Measurements from ENCODE around the gene AHI1.
"Not testable (repeated sequence)": the region's sequence is repeated elsewhere in the genome, so short reads cannot be mapped to it uniquely, and the experiment has no call there.

Gene AHI1

GRCh38 chr6:135372758-135373157 is 124.8 kb downstream of the AHI1 start:
- peaks cover 4% of the 10 kb centered on the region; the same call in 1 of the 2 replicates for H3K36me3 ChIP-seq (ENCODE audit: insufficient read depth, low read length)
- no peak overlapping the region for H3K9ac ChIP-seq (ENCODE audit: low read depth, low read length)
- H3K9me3 ChIP-seq (ENCODE audit: control insufficient read depth, insufficient read depth, low read length) = peaks cover 9% of the 10 kb centered on the region; the same call in 1 of the 2 replicates
- no peaks in the 10 kb centered on the region for H3K4me1 ChIP-seq (ENCODE audit: insufficient read depth, low read length)

- H3K4me1 ChIP-seq (ENCODE audit: insufficient read depth, low read length); H3K36me3 ChIP-seq (ENCODE audit: insufficient read depth, low read length); H3K9ac ChIP-seq (ENCODE audit: low read depth, low read length): not testable (repeated sequence)
- H3K9me3 ChIP-seq (ENCODE audit: control insufficient read depth, insufficient read depth, low read length) = peaks cover 11% of the 10 kb centered on the region; the same call in 1 of the 2 replicates
Measured at GRCh38 chr6:135363622-135364021, 133.9 kb downstream of the AHI1 start.

GRCh38 chr6:135362124-135362523 is 135.4 kb downstream of the AHI1 start:
- no peak overlapping the region for H3K9ac ChIP-seq (ENCODE audit: low read depth, low read length)
- H3K9me3 ChIP-seq (ENCODE audit: control insufficient read depth, insufficient read depth, low read length) = peaks cover 6% of the 10 kb centered on the region; the same call in 1 of the 2 replicates
- H3K4me1 ChIP-seq (ENCODE audit: insufficient read depth, low read length) = no peaks in the 10 kb centered on the region
- H3K36me3 ChIP-seq (ENCODE audit: insufficient read depth, low read length) = no peaks in the 10 kb centered on the region

GRCh38 chr6:135360222-135360621 is 137.3 kb downstream of the AHI1 start:
- Histone ChIP-seq H3K9ac (ENCODE audit: low read depth, low read length) (no peak overlapping the region), H3K9me3 (ENCODE audit: control insufficient read depth, insufficient read depth, low read length) (peaks cover under 1% of the 10 kb centered on the region; the same call in 1 of the 2 replicates), H3K36me3 (ENCODE audit: insufficient read depth, low read length) (no peaks in the 10 kb centered on the region), H3K4me1 (ENCODE audit: insufficient read depth, low read length) (no peaks in the 10 kb centered on the region)

- Histone ChIP-seq H3K36me3 (ENCODE audit: insufficient read depth, low read length) (no peaks in the 10 kb centered on the region), H3K9me3 (ENCODE audit: control insufficient read depth, insufficient read depth, low read length) (no peaks in the 10 kb centered on the region; the same call in 1 of the 2 replicates), H3K9ac (ENCODE audit: low read depth, low read length) (no peak overlapping the region), H3K4me1 (ENCODE audit: insufficient read depth, low read length) (no peaks in the 10 kb centered on the region)
Measured at GRCh38 chr6:135358985-135359384, 138.6 kb downstream of the AHI1 start.

- H3K9ac ChIP-seq (ENCODE audit: low read depth, low read length) = no peak overlapping the region
- no peaks in the 10 kb centered on the region for H3K4me1 ChIP-seq (ENCODE audit: insufficient read depth, low read length)
- no peaks in the 10 kb centered on the region; the same call in 1 of the 2 replicates for H3K9me3 ChIP-seq (ENCODE audit: control insufficient read depth, insufficient read depth, low read length)
- H3K36me3 ChIP-seq (ENCODE audit: insufficient read depth, low read length) = no peaks in the 10 kb centered on the region
Measured at GRCh38 chr6:135358251-135358821, 139.2 kb downstream of the AHI1 start.

GRCh38 chr6:135354407-135354806 is 143.1 kb downstream of the AHI1 start:
- H3K9me3 ChIP-seq (ENCODE audit: control insufficient read depth, insufficient read depth, low read length) = no peaks in the 10 kb centered on the region

GRCh38 chr6:135353113-135353512 is 144.4 kb downstream of the AHI1 start:
- no peak overlapping the region for H3K9ac ChIP-seq (ENCODE audit: low read depth, low read length)
- no peaks in the 10 kb centered on the region for H3K4me1 ChIP-seq (ENCODE audit: insufficient read depth, low read length)
- H3K9me3 ChIP-seq (ENCODE audit: control insufficient read depth, insufficient read depth, low read length) = no peaks in the 10 kb centered on the region
- H3K36me3 ChIP-seq (ENCODE audit: insufficient read depth, low read length) = no peaks in the 10 kb centered on the region

More at GRCh38 chr6:135354407-135354806, 143.1 kb downstream of the AHI1 start:
- Histone ChIP-seq H3K9ac (ENCODE audit: low read depth, low read length) (no peak overlapping the region), H3K4me1 (ENCODE audit: insufficient read depth, low read length) (no peaks in the 10 kb centered on the region), H3K36me3 (ENCODE audit: insufficient read depth, low read length) (no peaks in the 10 kb centered on the region)

GRCh38 chr6:135351635-135352034 is 145.9 kb downstream of the AHI1 start:
- Histone ChIP-seq H3K9ac (ENCODE audit: low read depth, low read length) (no peak overlapping the region), H3K9me3 (ENCODE audit: control insufficient read depth, insufficient read depth, low read length) (no peaks in the 10 kb centered on the region), H3K4me1 (ENCODE audit: insufficient read depth, low read length) (no peaks in the 10 kb centered on the region), H3K36me3 (ENCODE audit: insufficient read depth, low read length) (no peaks in the 10 kb centered on the region)

GRCh38 chr6:135347887-135348286 is 149.7 kb downstream of the AHI1 start:
- no peaks in the 10 kb centered on the region for H3K36me3 ChIP-seq (ENCODE audit: insufficient read depth, low read length)
- no peak overlapping the region for H3K9ac ChIP-seq (ENCODE audit: low read depth, low read length)
- H3K9me3 ChIP-seq (ENCODE audit: control insufficient read depth, insufficient read depth, low read length) = no peaks in the 10 kb centered on the region
- no peaks in the 10 kb centered on the region for H3K4me1 ChIP-seq (ENCODE audit: insufficient read depth, low read length)

GRCh38 chr6:135346747-135347146 is 150.8 kb downstream of the AHI1 start:
- H3K4me1 ChIP-seq (ENCODE audit: insufficient read depth, low read length) = no peaks in the 10 kb centered on the region
- H3K9ac ChIP-seq (ENCODE audit: low read depth, low read length) = no peak overlapping the region
- no peaks in the 10 kb centered on the region for H3K36me3 ChIP-seq (ENCODE audit: insufficient read depth, low read length)
- H3K9me3 ChIP-seq (ENCODE audit: control insufficient read depth, insufficient read depth, low read length) = no peaks in the 10 kb centered on the region

- Histone ChIP-seq H3K9ac (ENCODE audit: low read depth, low read length) (no peak overlapping the region), H3K4me1 (ENCODE audit: insufficient read depth, low read length) (no peaks in the 10 kb centered on the region), H3K36me3 (ENCODE audit: insufficient read depth, low read length) (no peaks in the 10 kb centered on the region), H3K9me3 (ENCODE audit: control insufficient read depth, insufficient read depth, low read length) (no peaks in the 10 kb centered on the region)
Measured at GRCh38 chr6:135344526-135344925, 153.0 kb downstream of the AHI1 start.

- not testable (repeated sequence) for H3K9ac ChIP-seq (ENCODE audit: low read depth, low read length); H3K9me3 ChIP-seq (ENCODE audit: control insufficient read depth, insufficient read depth, low read length); H3K4me1 ChIP-seq (ENCODE audit: insufficient read depth, low read length); H3K36me3 ChIP-seq (ENCODE audit: insufficient read depth, low read length)
Measured at GRCh38 chr6:135339920-135340319, 157.6 kb downstream of the AHI1 start.

GRCh38 chr6:135334169-135334568 is 163.4 kb downstream of the AHI1 start:
- Histone ChIP-seq H3K36me3 (ENCODE audit: insufficient read depth, low read length) (no peaks in the 10 kb centered on the region), H3K9me3 (ENCODE audit: control insufficient read depth, insufficient read depth, low read length) (no peaks in the 10 kb centered on the region), H3K9ac (ENCODE audit: low read depth, low read length) (no peak overlapping the region), H3K4me1 (ENCODE audit: insufficient read depth, low read length) (no peaks in the 10 kb centered on the region)

- Histone ChIP-seq H3K9me3 (ENCODE audit: control insufficient read depth, insufficient read depth, low read length) (no peaks in the 10 kb centered on the region), H3K4me1 (ENCODE audit: insufficient read depth, low read length) (no peaks in the 10 kb centered on the region), H3K9ac (ENCODE audit: low read depth, low read length) (no peak overlapping the region), H3K36me3 (ENCODE audit: insufficient read depth, low read length) (no peaks in the 10 kb centered on the region)
Measured at GRCh38 chr6:135331002-135331401, 166.5 kb downstream of the AHI1 start.
